ENCODE measurements around the gene CACNB2.

The CACNB2 gene

GRCh38 chr10:18222866-18223265 lies 82.6 kb downstream of the CACNB2 start:
- DNase-seq (ENCODE audit: low read depth in 1 of 2, low spot score in 1 of 2) = no peak
- no peak overlapping the region for H3K4me3 ChIP-seq (replicated peaks; ENCODE audit: insufficient read depth, low read length)
- TF ChIP-seq REST (IDR thresholded peaks at IDR 0.05; ENCODE audit: insufficient replicate concordance, low read depth) (no peak), CTCF (IDR thresholded peaks at IDR 0.05; ENCODE audit: insufficient read depth, low read length) (no peak), POLR2AphosphoS5 (IDR thresholded peaks at IDR 0.05; ENCODE audit: low read depth) (no peak), SPI1 (IDR thresholded peaks at IDR 0.05; ENCODE audit: borderline replicate concordance, low read depth) (no peak), GABPA (IDR thresholded peaks at IDR 0.05; ENCODE audit: low read depth) (no peak)
- no peaks in the 10 kb centered on the region for H3K27me3 ChIP-seq (ENCODE audit: insufficient read depth, poor library complexity, severe bottlenecking)
- no peak overlapping the region for H3K27ac ChIP-seq (replicated peaks)

GRCh38 chr10:18223898-18224297 lies 83.7 kb downstream of the CACNB2 start:
- Histone ChIP-seq H3K27ac (replicated peaks) (no peak overlapping the region), H3K27me3 (ENCODE audit: insufficient read depth, poor library complexity, severe bottlenecking) (no peaks in the 10 kb centered on the region), H3K4me3 (replicated peaks; ENCODE audit: insufficient read depth, low read length) (no peak overlapping the region)
- no peak for TF ChIP-seq POLR2AphosphoS5 (IDR thresholded peaks at IDR 0.05; ENCODE audit: low read depth)
- TF ChIP-seq SPI1 (IDR thresholded peaks at IDR 0.05; ENCODE audit: borderline replicate concordance, low read depth) = no peak
- TF ChIP-seq GABPA (IDR thresholded peaks at IDR 0.05; ENCODE audit: low read depth) = no peak
- TF ChIP-seq CTCF (IDR thresholded peaks at IDR 0.05; ENCODE audit: insufficient read depth, low read length) = no peak
- no peak for TF ChIP-seq REST (IDR thresholded peaks at IDR 0.05; ENCODE audit: insufficient replicate concordance, low read depth)
- DNase-seq (ENCODE audit: low read depth in 1 of 2, low spot score in 1 of 2) = no peak

GRCh38 chr10:18224626-18225445 lies 84.6 kb downstream of the CACNB2 start:
- Histone ChIP-seq H3K27ac (replicated peaks) (no peak overlapping the region), H3K4me3 (replicated peaks; ENCODE audit: insufficient read depth, low read length) (no peak overlapping the region), H3K27me3 (ENCODE audit: insufficient read depth, poor library complexity, severe bottlenecking) (no peaks in the 10 kb centered on the region)
- DNase-seq (ENCODE audit: low read depth in 1 of 2, low spot score in 1 of 2) = no peak
- TF ChIP-seq POLR2AphosphoS5 (IDR thresholded peaks at IDR 0.05; ENCODE audit: low read depth) = no peak
- TF ChIP-seq CTCF (IDR thresholded peaks at IDR 0.05; ENCODE audit: insufficient read depth, low read length) = no peak
- TF ChIP-seq REST (IDR thresholded peaks at IDR 0.05; ENCODE audit: insufficient replicate concordance, low read depth) = no peak
- no peak for TF ChIP-seq GABPA (IDR thresholded peaks at IDR 0.05; ENCODE audit: low read depth)
- TF ChIP-seq SPI1 (IDR thresholded peaks at IDR 0.05; ENCODE audit: borderline replicate concordance, low read depth) = no peak

Measured in HL-60 (cell line).